K562 (cell line): Measurements from ENCODE around the gene REEP3. TPM values are rescaled to one million over a fixed set of nuclear protein-coding genes. Genes with fewer than 3 reads are reported as not detected.
A peak's percentile ranks its signal among the peaks of the same experiment; 100 is the strongest.

Experiments used
- ESRRA ChIP-seq: fragments of 450-650 bp; IDR thresholded peaks from 2 replicates; pipeline ENCODE4 v1.6.1; 2014; ENCODE audit warnings: low read depth, mild to moderate bottlenecking, moderate library complexity, borderline replicate concordance
- POLR2G ChIP-seq: fragments of 200-400 bp; formaldehyde crosslinking; IDR thresholded peaks from 2 replicates; pipeline ENCODE4 v1.6.1; 2017; ENCODE audit warnings: low read depth, mild to moderate bottlenecking, antibody characterized with exemption, low read length, moderate library complexity
- RAD51 ChIP-seq: fragments of 450-650 bp; IDR thresholded peaks from 2 replicates; pipeline ENCODE4 v1.7.1; 2016; ENCODE audit warnings: low read depth, mild to moderate bottlenecking, borderline replicate concordance
- SPI1 ChIP-seq: IDR thresholded peaks from 2 replicates; pipeline ENCODE4 v1.6.1; 2011; ENCODE audit warnings: low read depth, low read length, control low read depth, borderline replicate concordance
- ZBTB17 ChIP-seq: fragments of 450-650 bp; formaldehyde crosslinking; IDR thresholded peaks from 2 replicates; pipeline ENCODE4 v1.4.0; 2020; ENCODE audit warnings: mild to moderate bottlenecking
- ZBTB7A ChIP-seq: IDR thresholded peaks from 2 replicates; pipeline ENCODE4 v1.6.1; 2011; ENCODE audit warnings: low read depth, mild to moderate bottlenecking, low read length, moderate library complexity, borderline replicate concordance; ENCODE audit not compliant: control insufficient read depth
- ZNF133 ChIP-seq: fragments of 250-450 bp; sonication (Bioruptor Pico); IDR thresholded peaks from 2 replicates; pipeline ENCODE4 v1.4.0; 2020; ENCODE audit warnings: mild to moderate bottlenecking
- ZNF586 ChIP-seq: fragments of 450-650 bp; formaldehyde crosslinking; conservative IDR thresholded peaks from 2 replicates; pipeline ENCODE4 v1.4.0; 2020; ENCODE audit warnings: mild to moderate bottlenecking, moderate library complexity
- ZNF766 ChIP-seq: fragments of 200-800 bp; sonication (Bioruptor generic); conservative IDR thresholded peaks from 2 replicates; pipeline ENCODE4 v1.6.1; 2016; ENCODE audit warnings: missing genetic modification characterization, missing compliant biosample characterization
- polyA plus RNA-seq, 8 experiments: library from polyadenylated mRNA; depleted of rRNA in 4 of 8; stranded (reverse) in 5 of 8; unstranded in 3 of 8; fragments of >200 nt; fragmentation: Nextera tagmentation in 2 of 8; fragmentation: Illumina TruSeq in 1 of 8; extraction: Ambion mirVana in 2 of 8; extraction: Trizol in 1 of 8; gene quantifications; 2 replicates each; pipeline versions ENCODE4 v1.2.1 to v1.2.3, GENCODE V29; 2011 to 2014; ENCODE audit warnings: inconsistent platforms in 1 of 8, missing spikeins in 1 of 8
- total RNA-seq, 7 experiments: library from RNA; depleted of rRNA in 6 of 7; stranded (reverse); fragments of >200 nt in 6 of 7; fragmentation: Illumina TruSeq in 2 of 7; extraction: Trizol in 2 of 7; gene quantifications; 2 replicates each; pipeline versions ENCODE4 v1.2.1 to v1.2.3, GENCODE V29; 2011 to 2021; ENCODE audit warnings: low replicate concordance in 1 of 7
- TF ChIP-seq, protein P1 (sequence below), 2 experiments: fragments of 450-650 bp; formaldehyde crosslinking in 1 of 2; IDR thresholded peaks; 2 replicates each; pipeline versions ENCODE4 v1.4.0 to v1.6.1; 2014 to 2020; ENCODE audit warnings: mild to moderate bottlenecking in 2 of 2, borderline replicate concordance in 1 of 2, low read depth in 1 of 2
- TF ChIP-seq, protein P2 (sequence below), 2 experiments: fragments of 450-650 bp; IDR thresholded peaks; 2 replicates each; pipeline ENCODE4 v1.6.1; 2016

REEP3 gene
- total and polyA plus RNA-seq, 9 of the 15 experiments (the other 6 are each of a cell fraction or from before 2014, with no cell fraction given): 3.4 to 13.4 (median 9.2) TPM

DNA sequence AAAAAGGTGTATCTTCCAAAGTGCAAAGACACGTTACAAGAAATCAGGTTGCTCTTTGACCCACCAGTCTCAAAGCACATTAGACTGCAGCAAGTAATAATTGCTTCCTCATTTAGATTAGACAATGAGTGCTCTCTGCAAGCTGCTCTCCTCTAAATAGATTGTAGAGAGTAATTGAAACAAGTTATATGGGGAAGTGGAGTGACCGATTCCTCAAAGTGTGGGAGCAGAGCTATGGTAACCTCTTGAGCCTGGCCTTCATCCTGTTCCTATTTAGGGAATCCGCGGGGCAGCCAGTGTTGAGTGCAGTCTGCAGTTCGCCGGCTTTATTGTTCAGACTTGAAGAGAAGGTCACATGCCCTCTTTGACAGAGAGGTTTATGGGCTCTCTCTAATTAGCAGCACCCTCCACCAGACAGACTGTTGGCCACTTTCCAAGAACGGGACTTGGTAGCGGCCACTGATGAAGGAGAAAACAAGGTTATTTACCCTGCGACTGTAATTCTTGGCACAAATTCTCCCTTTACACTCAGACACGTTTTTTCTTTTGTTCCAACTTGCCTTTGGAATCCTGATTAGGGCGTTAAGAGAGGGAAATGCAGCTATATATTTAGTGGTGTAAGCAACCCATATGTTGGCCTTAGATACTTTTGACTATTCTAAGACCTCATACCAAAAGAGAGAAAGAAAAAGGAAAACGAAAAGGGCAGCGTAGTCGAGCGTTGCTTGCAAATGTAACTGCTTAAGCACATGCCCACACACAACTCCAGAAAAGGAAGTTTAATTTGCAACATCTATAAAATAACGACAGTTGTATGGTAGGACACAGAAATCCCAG is 107.5 kb downstream of the REEP3 start (continued):
- TF ChIP-seq, protein P1, sequence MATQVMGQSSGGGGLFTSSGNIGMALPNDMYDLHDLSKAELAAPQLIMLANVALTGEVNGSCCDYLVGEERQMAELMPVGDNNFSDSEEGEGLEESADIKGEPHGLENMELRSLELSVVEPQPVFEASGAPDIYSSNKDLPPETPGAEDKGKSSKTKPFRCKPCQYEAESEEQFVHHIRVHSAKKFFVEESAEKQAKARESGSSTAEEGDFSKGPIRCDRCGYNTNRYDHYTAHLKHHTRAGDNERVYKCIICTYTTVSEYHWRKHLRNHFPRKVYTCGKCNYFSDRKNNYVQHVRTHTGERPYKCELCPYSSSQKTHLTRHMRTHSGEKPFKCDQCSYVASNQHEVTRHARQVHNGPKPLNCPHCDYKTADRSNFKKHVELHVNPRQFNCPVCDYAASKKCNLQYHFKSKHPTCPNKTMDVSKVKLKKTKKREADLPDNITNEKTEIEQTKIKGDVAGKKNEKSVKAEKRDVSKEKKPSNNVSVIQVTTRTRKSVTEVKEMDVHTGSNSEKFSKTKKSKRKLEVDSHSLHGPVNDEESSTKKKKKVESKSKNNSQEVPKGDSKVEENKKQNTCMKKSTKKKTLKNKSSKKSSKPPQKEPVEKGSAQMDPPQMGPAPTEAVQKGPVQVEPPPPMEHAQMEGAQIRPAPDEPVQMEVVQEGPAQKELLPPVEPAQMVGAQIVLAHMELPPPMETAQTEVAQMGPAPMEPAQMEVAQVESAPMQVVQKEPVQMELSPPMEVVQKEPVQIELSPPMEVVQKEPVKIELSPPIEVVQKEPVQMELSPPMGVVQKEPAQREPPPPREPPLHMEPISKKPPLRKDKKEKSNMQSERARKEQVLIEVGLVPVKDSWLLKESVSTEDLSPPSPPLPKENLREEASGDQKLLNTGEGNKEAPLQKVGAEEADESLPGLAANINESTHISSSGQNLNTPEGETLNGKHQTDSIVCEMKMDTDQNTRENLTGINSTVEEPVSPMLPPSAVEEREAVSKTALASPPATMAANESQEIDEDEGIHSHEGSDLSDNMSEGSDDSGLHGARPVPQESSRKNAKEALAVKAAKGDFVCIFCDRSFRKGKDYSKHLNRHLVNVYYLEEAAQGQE (IDR thresholded peaks at IDR 0.05; ENCODE audit: borderline replicate concordance): no peak; the same call in 1 of the 2 replicates
- TF ChIP-seq, protein P1 (CRISPR knock-in tag; IDR thresholded peaks at IDR 0.05; ENCODE audit: low read depth): no peak
- TF ChIP-seq, protein P2, sequence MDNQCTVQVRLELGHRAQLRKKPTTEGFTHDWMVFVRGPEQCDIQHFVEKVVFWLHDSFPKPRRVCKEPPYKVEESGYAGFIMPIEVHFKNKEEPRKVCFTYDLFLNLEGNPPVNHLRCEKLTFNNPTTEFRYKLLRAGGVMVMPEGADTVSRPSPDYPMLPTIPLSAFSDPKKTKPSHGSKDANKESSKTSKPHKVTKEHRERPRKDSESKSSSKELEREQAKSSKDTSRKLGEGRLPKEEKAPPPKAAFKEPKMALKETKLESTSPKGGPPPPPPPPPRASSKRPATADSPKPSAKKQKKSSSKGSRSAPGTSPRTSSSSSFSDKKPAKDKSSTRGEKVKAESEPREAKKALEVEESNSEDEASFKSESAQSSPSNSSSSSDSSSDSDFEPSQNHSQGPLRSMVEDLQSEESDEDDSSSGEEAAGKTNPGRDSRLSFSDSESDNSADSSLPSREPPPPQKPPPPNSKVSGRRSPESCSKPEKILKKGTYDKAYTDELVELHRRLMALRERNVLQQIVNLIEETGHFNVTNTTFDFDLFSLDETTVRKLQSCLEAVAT (IDR thresholded peaks at IDR 0.05): no peak
- 0 out of 2 replicates have a peak, but pooled peaks have one; percentile 27 for TF ChIP-seq ZBTB17 (CRISPR knock-in tag)
- TF ChIP-seq ZNF586: no peak
- no peak for TF ChIP-seq ZNF133
- peak; percentile 66; the same call in 1 of the 2 replicates for TF ChIP-seq RAD51
- peak; percentile 54 for TF ChIP-seq ESRRA
- TF ChIP-seq ZNF766 (CRISPR knock-in tag): peak; percentile 73; the same call in 1 of the 2 replicates
- TF ChIP-seq SPI1: peak; percentile 82
- TF ChIP-seq ZBTB7A: no peak
- no peak for TF ChIP-seq POLR2G
